Measurements from ENCODE around the gene EEF2K.

Gene EEF2K

GRCh38 chr16:22333457-22333994, 127.4 kb downstream of the EEF2K start (continued):
- TF ChIP-seq TSHZ2 (CRISPR knock-in tag; IDR thresholded peaks at IDR 0.05) (no peak), ZNF565 (CRISPR knock-in tag; conservative IDR thresholded peaks at IDR 0.05; ENCODE audit: low read depth) (no peak)

- ATAC-seq = no peak
- TF ChIP-seq ZFP30 (CRISPR knock-in tag; IDR thresholded peaks at IDR 0.05) (no peak), CSDC2 (CRISPR knock-in tag; IDR thresholded peaks at IDR 0.05) (no peak), ESRRG (CRISPR knock-in tag; IDR thresholded peaks at IDR 0.05) (no peak), ZC3H10 (CRISPR knock-in tag; IDR thresholded peaks at IDR 0.05) (no peak), RARB (CRISPR knock-in tag; IDR thresholded peaks at IDR 0.05) (no peak), PATZ1 (CRISPR knock-in tag; IDR thresholded peaks at IDR 0.05; ENCODE audit: borderline replicate concordance) (no peak), POU6F1 (CRISPR knock-in tag; IDR thresholded peaks at IDR 0.05; ENCODE audit: borderline replicate concordance, low read depth) (no peak), ISL1 (CRISPR knock-in tag; IDR thresholded peaks at IDR 0.05) (no peak), TOX (CRISPR knock-in tag; IDR thresholded peaks at IDR 0.05; ENCODE audit: borderline replicate concordance) (no peak), PPARA (CRISPR knock-in tag; IDR thresholded peaks at IDR 0.05; ENCODE audit: borderline replicate concordance) (no peak), ZNF565 (CRISPR knock-in tag; conservative IDR thresholded peaks at IDR 0.05; ENCODE audit: low read depth) (no peak), TCF4 (CRISPR knock-in tag; IDR thresholded peaks at IDR 0.05; ENCODE audit: borderline replicate concordance) (no peak), BACH2 (CRISPR knock-in tag; IDR thresholded peaks at IDR 0.05; ENCODE audit: borderline replicate concordance) (no peak), GLIS3 (CRISPR knock-in tag; IDR thresholded peaks at IDR 0.05) (no peak), TSHZ2 (CRISPR knock-in tag; IDR thresholded peaks at IDR 0.05) (no peak), OSR1 (CRISPR knock-in tag; IDR thresholded peaks at IDR 0.05) (no peak)
- TF ChIP-seq, protein P1, sequence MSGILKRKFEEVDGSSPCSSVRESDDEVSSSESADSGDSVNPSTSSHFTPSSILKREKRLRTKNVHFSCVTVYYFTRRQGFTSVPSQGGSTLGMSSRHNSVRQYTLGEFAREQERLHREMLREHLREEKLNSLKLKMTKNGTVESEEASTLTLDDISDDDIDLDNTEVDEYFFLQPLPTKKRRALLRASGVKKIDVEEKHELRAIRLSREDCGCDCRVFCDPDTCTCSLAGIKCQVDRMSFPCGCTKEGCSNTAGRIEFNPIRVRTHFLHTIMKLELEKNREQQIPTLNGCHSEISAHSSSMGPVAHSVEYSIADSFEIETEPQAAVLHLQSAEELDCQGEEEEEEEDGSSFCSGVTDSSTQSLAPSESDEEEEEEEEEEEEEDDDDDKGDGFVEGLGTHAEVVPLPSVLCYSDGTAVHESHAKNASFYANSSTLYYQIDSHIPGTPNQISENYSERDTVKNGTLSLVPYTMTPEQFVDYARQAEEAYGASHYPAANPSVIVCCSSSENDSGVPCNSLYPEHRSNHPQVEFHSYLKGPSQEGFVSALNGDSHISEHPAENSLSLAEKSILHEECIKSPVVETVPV (CRISPR knock-in tag; IDR thresholded peaks at IDR 0.05) = no peak
Measured at GRCh38 chr16:22335668-22336246, 129.7 kb downstream of the EEF2K start.

DNA sequence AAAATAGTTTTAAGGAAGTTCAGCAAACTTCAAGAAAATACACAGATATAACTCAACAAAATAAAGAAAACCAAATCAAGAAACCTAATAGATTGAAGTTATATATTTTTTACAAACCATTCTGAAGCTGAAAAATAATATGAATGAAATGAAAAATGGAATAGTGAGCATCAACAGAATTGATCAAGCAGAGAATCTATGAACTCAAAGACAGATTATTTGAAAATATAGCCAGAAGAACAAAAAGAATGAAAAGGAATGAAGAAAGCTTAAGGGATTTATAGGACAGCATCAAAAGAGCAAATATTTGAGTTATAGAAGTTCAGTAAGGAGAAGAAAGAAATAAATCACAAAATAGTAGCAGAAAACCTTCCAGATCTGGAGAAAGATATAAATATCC, 130.5 kb downstream of the EEF2K start:
- TF ChIP-seq ZNF565 (CRISPR knock-in tag; conservative IDR thresholded peaks at IDR 0.05; ENCODE audit: low read depth) = no peak
- TF ChIP-seq ZFP30 (CRISPR knock-in tag; IDR thresholded peaks at IDR 0.05) = peak; percentile 77
- no peak for ATAC-seq

All from SK-N-SH treated with all-trans-retinoic acid at 6 μM for 48 hours (cell line).